Prostate gland (tissue), 2 donors: ENCODE results near the gene ZMYND8.

Source experiments
- CTCF ChIP-seq, 4 experiments: fragments of 200-600 bp in 2 of 4; fragments of 450-650 bp in 2 of 4; sonication (generic) in 2 of 4; IDR thresholded peaks; 1 replicate in 3 of 4; 2 replicates in 1 of 4; pipeline ENCODE4 v1.5.1; 2016 to 2019; ENCODE audit warnings: antibody characterized with exemption in 4 of 4, mild to moderate bottlenecking in 2 of 4, moderate library complexity in 2 of 4
- POLR2A ChIP-seq: fragments of 450-650 bp; IDR thresholded peaks from one replicate; pipeline ENCODE4 v1.6.1; 2016; ENCODE audit warnings: antibody characterized with exemption, mild to moderate bottlenecking
- POLR2AphosphoS5 ChIP-seq: sonication (generic); formaldehyde crosslinking; IDR thresholded peaks from one replicate; pipeline ENCODE4 v1.6.1; 2017; ENCODE audit warnings: antibody characterized with exemption

GRCh38 chr20:47275548-47275947 is 81.0 kb downstream of the ZMYND8 start:
- no peak for TF ChIP-seq CTCF (IDR thresholded peaks at IDR 0.05)
- no peak for TF ChIP-seq POLR2AphosphoS5
- TF ChIP-seq POLR2A: no peak
